DMS 273 treated with DMSO at 0.1 percent for 48 hours (cell line): ENCODE data around the gene CLEC11A.

ENCODE experiments used
- DNase-seq: peaks from one replicate; lab custom pipeline; 2025; lab: John Stamatoyannopoulos, UW

CLEC11A gene

GRCh38 chr19:50703915-50704796 is 19.0 kb upstream of the CLEC11A start:
- DNase-seq, result no peak

GRCh38 chr19:50705422-50706019 is 17.6 kb upstream of the CLEC11A start:
- no peak for DNase-seq

GRCh38 chr19:50706387-50706786 is 16.8 kb upstream of the CLEC11A start:
- no peak for DNase-seq

GRCh38 chr19:50708179-50708879 is 14.8 kb upstream of the CLEC11A start:
- DNase-seq, result no peak

GRCh38 chr19:50710094-50710493 is 13.1 kb upstream of the CLEC11A start:
- no peak for DNase-seq

GRCh38 chr19:50710612-50711011 is 12.6 kb upstream of the CLEC11A start:
- DNase-seq, result no peak

- DNase-seq, result no peak
These were observed 12.0 kb upstream of the CLEC11A start for GRCh38 chr19:50711196-50711595.

GRCh38 chr19:50711805-50712204 is 11.4 kb upstream of the CLEC11A start:
- DNase-seq, result no peak

GRCh38 chr19:50712833-50713232 is 10.3 kb upstream of the CLEC11A start:
- no peak for DNase-seq

GRCh38 chr19:50713556-50714236 is 9.5 kb upstream of the CLEC11A start:
- no peak for DNase-seq

GRCh38 chr19:50716178-50717025 is 6.8 kb upstream of the CLEC11A start:
- DNase-seq, result no peak

- no peak for DNase-seq
These were observed 6.0 kb upstream of the CLEC11A start for GRCh38 chr19:50717026-50717723.

- DNase-seq, result no peak
These were observed 5.3 kb upstream of the CLEC11A start for GRCh38 chr19:50717891-50718254.

- no peak for DNase-seq
These were observed 4.7 kb upstream of the CLEC11A start for GRCh38 chr19:50718255-50719118.

- no peak for DNase-seq
These were observed 4.1 kb upstream of the CLEC11A start for GRCh38 chr19:50719119-50719435.

GRCh38 chr19:50719566-50719965 is 3.6 kb upstream of the CLEC11A start, which contains the start of gene SHANK1:
Gene SHANK1, minus strand, starts transcription at chr19:50719802. Its CDS starts 2,883 bp downstream, at chr19:50716919.
- DNase-seq, result no peak

- no peak for DNase-seq
These were observed 2.8 kb upstream of the CLEC11A start for GRCh38 chr19:50720181-50720920.

GRCh38 chr19:50720921-50721381 is 2.2 kb upstream of the CLEC11A start:
- no peak for DNase-seq
